GM12801 (cell line): ENCODE data around the gene RICTOR.

ENCODE experiments used
- CTCF ChIP-seq: IDR thresholded peaks from one replicate; pipeline ENCODE4 v1.5.1; 2011; ENCODE audit warnings: control low read depth; ENCODE audit not compliant: insufficient read length; ENCODE audit errors: extremely low read depth

RICTOR gene

GRCh38 chr5:39053189-39053588 lies 21.0 kb downstream of the RICTOR start:
- TF ChIP-seq CTCF: no peak

GRCh38 chr5:39052141-39052540 lies 22.1 kb downstream of the RICTOR start:
- no peak for TF ChIP-seq CTCF

- TF ChIP-seq CTCF: no peak
Observed at GRCh38 chr5:39049315-39049714, 24.9 kb downstream of the RICTOR start.

GRCh38 chr5:39040875-39041274 lies 33.3 kb downstream of the RICTOR start:
- TF ChIP-seq CTCF: no peak

- TF ChIP-seq CTCF: no peak
Observed at GRCh38 chr5:39031041-39031440, 43.2 kb downstream of the RICTOR start.

- no peak for TF ChIP-seq CTCF
Observed at GRCh38 chr5:39025456-39025855, 48.7 kb downstream of the RICTOR start.

GRCh38 chr5:39024884-39025283 lies 49.3 kb downstream of the RICTOR start:
- TF ChIP-seq CTCF: no peak

- TF ChIP-seq CTCF: no peak
Observed at GRCh38 chr5:39024005-39024404, 50.2 kb downstream of the RICTOR start.
